Hepatocyte (in vitro differentiated cells): ENCODE results near the gene CYSTM1. TPM values are rescaled to one million over a fixed set of nuclear protein-coding genes. Genes with fewer than 3 reads are reported as not detected.

ENCODE experiments used
- DNase-seq: peaks from one replicate; pipeline ENCODE4 v3.0.0-alpha.2; 2016; ENCODE audit warnings: low spot score
- H2AFZ ChIP-seq: fragments of 200-600 bp; sonication (generic); 2 replicates; pipeline ENCODE4 v1.6.0; 2016; ENCODE audit warnings: antibody characterized with exemption, mild to moderate bottlenecking
- H3K27ac ChIP-seq: fragments of 200-600 bp; sonication (generic); 2 replicates; pipeline ENCODE4 v1.5.1; 2016; ENCODE audit warnings: mild to moderate bottlenecking
- H3K27me3 ChIP-seq: fragments of 200-600 bp; sonication (generic); 2 replicates; pipeline ENCODE4 v1.6.1; 2016
- H3K36me3 ChIP-seq: fragments of 200-600 bp; sonication (generic); replicated peaks from 2 replicates; pipeline ENCODE4 v1.5.1; 2016; ENCODE audit warnings: low read depth; ENCODE audit not compliant: insufficient read depth
- H3K4me1 ChIP-seq: fragments of 200-600 bp; sonication (generic); 2 replicates; pipeline ENCODE4 v1.5.1; 2016; ENCODE audit warnings: mild to moderate bottlenecking, moderate library complexity; ENCODE audit not compliant: insufficient read depth
- H3K4me2 ChIP-seq: fragments of 200-600 bp; sonication (generic); 2 replicates; pipeline ENCODE4 v1.6.0; 2016
- H3K4me3 ChIP-seq: fragments of 200-600 bp; sonication (generic); 2 replicates; pipeline ENCODE4 v1.5.1; 2016; ENCODE audit warnings: mild to moderate bottlenecking
- H3K79me2 ChIP-seq: fragments of 200-600 bp; sonication (generic); 2 replicates; pipeline ENCODE4 v1.6.0; 2017; ENCODE audit warnings: mild to moderate bottlenecking
- H3K9me2 ChIP-seq: fragments of 200-600 bp; sonication (generic); replicated peaks from 2 replicates; pipeline ENCODE4 v1.6.0; 2017; ENCODE audit warnings: mild to moderate bottlenecking; ENCODE audit not compliant: insufficient read depth
- H3K9me3 ChIP-seq: fragments of 200-600 bp; sonication (generic); 2 replicates; pipeline ENCODE4 v1.5.1; 2016; ENCODE audit warnings: low read depth, mild to moderate bottlenecking
- H4K20me1 ChIP-seq: fragments of 200-600 bp; sonication (generic); 2 replicates; pipeline ENCODE4 v1.6.0; 2016; ENCODE audit warnings: mild to moderate bottlenecking; ENCODE audit not compliant: insufficient read depth, poor library complexity, severe bottlenecking
- CTCF ChIP-seq: fragments of 200-600 bp; sonication (generic); IDR thresholded peaks from 2 replicates; pipeline ENCODE4 v1.5.1; 2016; ENCODE audit warnings: antibody characterized with exemption, mild to moderate bottlenecking; ENCODE audit not compliant: poor library complexity
- EZH2 ChIP-seq: fragments of 200-600 bp; sonication (generic); IDR thresholded peaks from 2 replicates; pipeline ENCODE4 v1.6.1; 2016; ENCODE audit warnings: antibody characterized with exemption, mild to moderate bottlenecking, borderline replicate concordance
- EZH2phosphoT487 ChIP-seq: fragments of 200-600 bp; sonication (generic); IDR thresholded peaks from one replicate; pipeline ENCODE4 v1.6.1; 2018; ENCODE audit warnings: antibody characterized with exemption, mild to moderate bottlenecking, low read depth, moderate library complexity; ENCODE audit not compliant: unreplicated experiment, severe bottlenecking
- WGBS: methylation state at CpG from one replicate; pipeline ENCODE4 v1.1.6; 2016; ENCODE audit warnings: low lambda C conversion rate; ENCODE audit errors: missing lambda C conversion rate; 5-methylcytosine and 5-hydroxymethylcytosine counted together
- polyA plus RNA-seq: library from polyadenylated mRNA; unstranded; fragments of >200 nt; fragmentation: Nextera tagmentation; extraction: Ambion mirVana; gene quantifications from 2 replicates; pipeline ENCODE4 v1.2.1, GENCODE V29; 2016
- total RNA-seq: library from RNA; depleted of rRNA; stranded (reverse); fragments of >200 nt; gene quantifications from 2 replicates; pipeline ENCODE4 v1.2.3, GENCODE V29; 2014

CYSTM1 gene
- total and polyA plus RNA-seq, 2 experiments from 2014 or later = 111 to 262 TPM

GRCh38 chr5:140250386-140250785 is 75.4 kb downstream of the CYSTM1 start:
- H3K4me2 ChIP-seq = no peak overlapping the region
- no peak overlapping the region for H3K27ac ChIP-seq
- TF ChIP-seq CTCF = no peak
- no peak for TF ChIP-seq EZH2
- TF ChIP-seq EZH2phosphoT487 = no peak
- no peaks in the 10 kb centered on the region for H3K27me3 ChIP-seq
- H3K9me3 ChIP-seq = no peaks in the 10 kb centered on the region
- H4K20me1 ChIP-seq = peaks cover 22% of the 10 kb centered on the region
- H3K79me2 ChIP-seq = peaks cover 51% of the 10 kb centered on the region
- no peaks in the 10 kb centered on the region for H3K9me2 ChIP-seq
- H3K4me1 ChIP-seq = peaks cover 11% of the 10 kb centered on the region
- DNase-seq = no peak
- H3K36me3 ChIP-seq = no peaks in the 10 kb centered on the region
- no peak overlapping the region for H3K4me3 ChIP-seq
- 92% methylated on average over 6 of the region's 6 CpGs for WGBS
- H2AFZ ChIP-seq = no peak overlapping the region

GRCh38 chr5:140251527-140251973 is 76.6 kb downstream of the CYSTM1 start:
- Histone ChIP-seq H3K36me3 (no peaks in the 10 kb centered on the region), H3K27ac (no peak overlapping the region), H2AFZ (no peak overlapping the region), H3K79me2 (peaks cover 59% of the 10 kb centered on the region), H3K9me3 (no peaks in the 10 kb centered on the region), H3K27me3 (no peaks in the 10 kb centered on the region), H3K4me3 (no peak overlapping the region), H3K4me2 (no peak overlapping the region), H3K9me2 (no peaks in the 10 kb centered on the region), H4K20me1 (peaks cover 22% of the 10 kb centered on the region), H3K4me1 (peaks cover 7% of the 10 kb centered on the region)
- 91% methylated on average over 5 of the region's 5 CpGs for WGBS
- DNase-seq = no peak
- TF ChIP-seq CTCF = no peak
- no peak for TF ChIP-seq EZH2phosphoT487
- TF ChIP-seq EZH2 = no peak

GRCh38 chr5:140252470-140253126 is 77.6 kb downstream of the CYSTM1 start:
- Histone ChIP-seq H3K9me3 (no peaks in the 10 kb centered on the region), H2AFZ (no peak overlapping the region), H3K79me2 (peaks cover 66% of the 10 kb centered on the region), H3K9me2 (no peaks in the 10 kb centered on the region), H3K4me1 (peaks cover 7% of the 10 kb centered on the region), H3K4me3 (no peak overlapping the region), H3K27me3 (no peaks in the 10 kb centered on the region), H3K4me2 (no peak overlapping the region), H4K20me1 (peaks cover 14% of the 10 kb centered on the region), H3K36me3 (no peaks in the 10 kb centered on the region), H3K27ac (no peak overlapping the region)
- WGBS = 94% methylated on average over 10 of the region's 10 CpGs
- TF ChIP-seq CTCF = no peak
- TF ChIP-seq EZH2phosphoT487 = no peak
- no peak for TF ChIP-seq EZH2
- no peak for DNase-seq
